HL-60 (cell line): ENCODE measurements around the gene PAK5.

Experiments used
- CTCF ChIP-seq: IDR thresholded peaks from one replicate; pipeline ENCODE4 v1.5.1; 2011; ENCODE audit warnings: low read length, control low read depth, inconsistent platforms; ENCODE audit not compliant: insufficient read depth
- GABPA ChIP-seq: IDR thresholded peaks from 2 replicates; pipeline ENCODE4 v1.6.1; 2012; ENCODE audit warnings: low read depth
- POLR2AphosphoS5 ChIP-seq: IDR thresholded peaks from 2 replicates; pipeline ENCODE4 v1.6.1; 2012; ENCODE audit warnings: low read depth
- REST ChIP-seq: IDR thresholded peaks from 2 replicates; pipeline ENCODE4 v1.6.1; 2012; ENCODE audit warnings: low read depth; ENCODE audit not compliant: insufficient replicate concordance

GRCh38 chr20:9629831-9630230 lies 209.0 kb downstream of the PAK5 start:
- TF ChIP-seq REST (no peak), CTCF (no peak), GABPA (no peak), POLR2AphosphoS5 (no peak)
